IPS-20b (cell line): ENCODE results near the gene GFOD2.
"Not testable (repeated sequence)": the region's sequence is repeated elsewhere in the genome, so short reads cannot be mapped to it uniquely, and the experiment has no call there.

ENCODE experiments used
- H3K27ac ChIP-seq: one replicate; pipeline ENCODE4 v1.5.1; 2013; ENCODE audit warnings: low read length
- H3K27me3 ChIP-seq: 2 replicates; pipeline ENCODE4 v1.6.1; 2013; ENCODE audit warnings: mild to moderate bottlenecking, low read length, inconsistent platforms; ENCODE audit not compliant: insufficient read depth
- H3K36me3 ChIP-seq: 2 replicates; pipeline ENCODE4 v1.6.1; 2013; ENCODE audit warnings: low read depth, mild to moderate bottlenecking, inconsistent platforms, low read length, moderate library complexity; ENCODE audit not compliant: insufficient read depth
- H3K4me1 ChIP-seq: 2 replicates; pipeline ENCODE4 v1.6.1; 2013; ENCODE audit warnings: mild to moderate bottlenecking, control low read depth, inconsistent platforms, low read length, moderate library complexity; ENCODE audit not compliant: insufficient read depth
- H3K4me3 ChIP-seq: 2 replicates; pipeline ENCODE4 v1.5.1; 2013; ENCODE audit warnings: mild to moderate bottlenecking, low read length, inconsistent platforms
- H3K9ac ChIP-seq: 2 replicates; pipeline ENCODE4 v1.6.1; 2013; ENCODE audit warnings: low read depth, mild to moderate bottlenecking, inconsistent platforms, low read length, moderate library complexity
- H3K9me3 ChIP-seq: 2 replicates; pipeline ENCODE4 v1.6.1; 2013; ENCODE audit warnings: mild to moderate bottlenecking, low read depth, low read length, inconsistent platforms; ENCODE audit not compliant: insufficient read depth

Gene GFOD2

DNA sequence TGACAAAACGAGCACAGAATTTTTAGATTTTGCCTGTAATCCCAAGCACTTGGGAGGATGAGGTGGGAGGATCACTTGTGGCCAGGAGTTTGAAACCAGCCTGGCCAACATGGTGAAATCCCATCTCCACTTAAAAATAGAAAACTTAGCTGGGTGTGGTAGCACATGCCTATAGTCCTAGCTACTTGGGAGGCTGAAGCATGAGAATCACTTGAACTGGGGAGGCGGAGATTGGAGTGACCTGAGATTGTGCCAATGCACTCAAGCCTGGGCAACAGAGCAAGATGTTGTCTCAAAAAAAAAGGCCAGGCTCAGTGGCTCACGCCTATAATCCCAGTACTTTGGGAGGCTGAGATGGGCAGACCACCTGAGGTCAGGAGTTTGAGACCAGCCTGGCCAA is 32.2 kb upstream of the GFOD2 start:
- not testable (repeated sequence) for H3K27ac ChIP-seq, H3K36me3 ChIP-seq, H3K4me1 ChIP-seq, H3K27me3 ChIP-seq, H3K9me3 ChIP-seq, H3K9ac ChIP-seq, H3K4me3 ChIP-seq

GRCh38 chr16:67750466-67750865 is 31.4 kb upstream of the GFOD2 start:
- no peaks in the 10 kb centered on the region for H3K36me3 ChIP-seq
- H3K27ac ChIP-seq: no peak overlapping the region
- no peaks in the 10 kb centered on the region for H3K9me3 ChIP-seq
- no peak overlapping the region for H3K9ac ChIP-seq
- no peaks in the 10 kb centered on the region for H3K4me1 ChIP-seq
- no peaks in the 10 kb centered on the region for H3K27me3 ChIP-seq
- H3K4me3 ChIP-seq: no peak overlapping the region

DNA sequence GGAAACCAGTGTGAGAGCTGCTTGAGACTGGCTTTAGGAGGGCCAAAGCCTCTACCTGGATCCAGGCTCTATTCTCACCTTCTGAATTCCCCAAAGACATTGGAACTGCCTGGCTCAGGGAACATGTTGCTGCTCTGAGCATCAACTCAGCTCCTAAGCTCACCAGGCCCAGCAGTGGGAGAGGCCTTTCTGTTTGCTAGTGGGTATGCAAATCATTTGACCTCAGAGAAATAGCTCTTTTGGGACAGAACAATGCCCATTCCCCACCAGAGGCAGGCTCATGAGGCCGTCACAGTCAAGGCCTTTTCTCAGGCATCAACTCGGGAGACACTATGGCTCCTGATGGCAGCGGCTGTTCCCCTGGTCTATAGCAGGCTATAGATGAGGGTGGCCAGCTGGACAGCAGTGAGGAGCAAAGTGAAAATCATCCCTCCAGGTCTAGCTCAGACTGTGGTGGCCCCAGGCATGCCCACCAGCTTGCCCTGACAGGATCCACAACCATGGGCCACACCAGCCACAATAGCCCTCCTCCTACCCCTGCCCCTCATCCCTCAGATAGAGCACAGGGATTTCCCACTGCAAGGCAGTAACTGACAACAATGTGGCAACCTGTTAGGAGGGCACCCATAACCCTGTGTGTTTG is 30.4 kb upstream of the GFOD2 start:
- no peaks in the 10 kb centered on the region for H3K9me3 ChIP-seq
- H3K4me3 ChIP-seq: no peak overlapping the region
- H3K9ac ChIP-seq: no peak overlapping the region; the same call in 1 of the 2 replicates
- no peaks in the 10 kb centered on the region for H3K27me3 ChIP-seq
- H3K36me3 ChIP-seq: no peaks in the 10 kb centered on the region
- no peaks in the 10 kb centered on the region for H3K4me1 ChIP-seq
- H3K27ac ChIP-seq: no peak overlapping the region

GRCh38 chr16:67748834-67749233 is 29.7 kb upstream of the GFOD2 start:
- Histone ChIP-seq H3K4me3 (no peak overlapping the region), H3K9me3 (no peaks in the 10 kb centered on the region), H3K36me3 (peaks cover 7% of the 10 kb centered on the region; the same call in 1 of the 2 replicates), H3K9ac (no peak overlapping the region), H3K27me3 (no peaks in the 10 kb centered on the region), H3K27ac (no peak overlapping the region), H3K4me1 (no peaks in the 10 kb centered on the region)

- no peaks in the 10 kb centered on the region for H3K27me3 ChIP-seq
- no peak overlapping the region for H3K4me3 ChIP-seq
- no peak overlapping the region for H3K9ac ChIP-seq
- H3K36me3 ChIP-seq: peaks cover 15% of the 10 kb centered on the region; the same call in 1 of the 2 replicates
- H3K4me1 ChIP-seq: no peaks in the 10 kb centered on the region
- no peak overlapping the region for H3K27ac ChIP-seq
- no peaks in the 10 kb centered on the region for H3K9me3 ChIP-seq
These were observed 27.7 kb upstream of the GFOD2 start for GRCh38 chr16:67746846-67747245.

DNA sequence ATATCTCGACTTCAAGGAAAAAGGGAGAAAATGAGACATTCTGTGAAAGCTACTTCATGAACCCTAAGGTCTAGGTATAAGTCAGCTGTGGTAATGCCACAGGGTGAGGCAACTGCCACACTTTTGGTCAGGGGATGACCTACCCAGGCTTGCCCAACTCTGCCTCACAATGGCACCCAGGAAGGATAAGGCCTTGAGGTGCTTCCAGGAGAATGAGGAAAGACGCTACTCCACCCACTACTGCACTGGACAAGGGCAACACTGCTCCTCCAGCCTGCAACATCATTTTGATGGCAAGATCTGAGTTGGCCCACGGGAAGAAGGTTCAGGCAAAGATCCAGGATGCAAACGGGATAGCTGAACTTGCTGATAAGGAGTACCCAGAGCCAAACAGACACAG is 22.0 kb upstream of the GFOD2 start:
- Histone ChIP-seq H3K4me3 (no peak overlapping the region), H3K27ac (no peak overlapping the region), H3K9ac (no peak overlapping the region), H3K27me3 (no peaks in the 10 kb centered on the region), H3K4me1 (no peaks in the 10 kb centered on the region), H3K36me3 (peaks cover 31% of the 10 kb centered on the region; the same call in 1 of the 2 replicates), H3K9me3 (no peaks in the 10 kb centered on the region)

DNA sequence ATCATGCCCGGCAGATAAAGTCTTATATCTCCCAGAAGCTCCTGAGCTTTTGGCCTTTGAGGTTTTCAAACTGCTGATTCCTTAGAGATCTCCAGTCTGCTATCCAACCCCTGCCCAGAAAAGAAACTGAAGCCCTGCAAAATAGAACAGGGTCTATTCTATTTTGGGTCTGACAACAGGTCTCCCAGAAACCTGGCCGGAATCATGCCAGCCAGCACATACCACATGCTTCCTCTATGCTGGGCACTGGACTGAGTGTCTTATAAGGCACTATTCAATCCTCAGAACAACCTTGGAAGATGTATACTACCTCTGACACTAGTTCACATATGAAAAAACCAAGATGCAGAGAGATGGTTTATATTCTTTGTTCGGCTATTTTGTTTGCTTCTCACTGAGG is 21.3 kb upstream of the GFOD2 start:
- H3K9ac ChIP-seq: no peak overlapping the region

GRCh38 chr16:67736858-67737257 is 17.7 kb upstream of the GFOD2 start:
- no peak overlapping the region for H3K9ac ChIP-seq
- H3K4me1 ChIP-seq: no peaks in the 10 kb centered on the region
- H3K9me3 ChIP-seq: no peaks in the 10 kb centered on the region
- H3K4me3 ChIP-seq: no peak overlapping the region
- peaks cover 26% of the 10 kb centered on the region; the same call in 1 of the 2 replicates for H3K36me3 ChIP-seq
- no peaks in the 10 kb centered on the region for H3K27me3 ChIP-seq
- no peak overlapping the region for H3K27ac ChIP-seq

More for the DNA sequence above, 21.3 kb upstream of the GFOD2 start:
- peaks cover 31% of the 10 kb centered on the region; the same call in 1 of the 2 replicates for H3K36me3 ChIP-seq
- H3K4me3 ChIP-seq: no peak overlapping the region
- H3K27ac ChIP-seq: no peak overlapping the region
- H3K27me3 ChIP-seq: no peaks in the 10 kb centered on the region
- no peaks in the 10 kb centered on the region for H3K9me3 ChIP-seq
- H3K4me1 ChIP-seq: no peaks in the 10 kb centered on the region

- Histone ChIP-seq H3K27me3 (no peaks in the 10 kb centered on the region), H3K36me3 (peaks cover 35% of the 10 kb centered on the region), H3K4me1 (no peaks in the 10 kb centered on the region), H3K9ac (no peak overlapping the region), H3K27ac (no peak overlapping the region), H3K4me3 (no peak overlapping the region), H3K9me3 (no peaks in the 10 kb centered on the region)
These were observed 15.7 kb upstream of the GFOD2 start for GRCh38 chr16:67734731-67735201.

DNA sequence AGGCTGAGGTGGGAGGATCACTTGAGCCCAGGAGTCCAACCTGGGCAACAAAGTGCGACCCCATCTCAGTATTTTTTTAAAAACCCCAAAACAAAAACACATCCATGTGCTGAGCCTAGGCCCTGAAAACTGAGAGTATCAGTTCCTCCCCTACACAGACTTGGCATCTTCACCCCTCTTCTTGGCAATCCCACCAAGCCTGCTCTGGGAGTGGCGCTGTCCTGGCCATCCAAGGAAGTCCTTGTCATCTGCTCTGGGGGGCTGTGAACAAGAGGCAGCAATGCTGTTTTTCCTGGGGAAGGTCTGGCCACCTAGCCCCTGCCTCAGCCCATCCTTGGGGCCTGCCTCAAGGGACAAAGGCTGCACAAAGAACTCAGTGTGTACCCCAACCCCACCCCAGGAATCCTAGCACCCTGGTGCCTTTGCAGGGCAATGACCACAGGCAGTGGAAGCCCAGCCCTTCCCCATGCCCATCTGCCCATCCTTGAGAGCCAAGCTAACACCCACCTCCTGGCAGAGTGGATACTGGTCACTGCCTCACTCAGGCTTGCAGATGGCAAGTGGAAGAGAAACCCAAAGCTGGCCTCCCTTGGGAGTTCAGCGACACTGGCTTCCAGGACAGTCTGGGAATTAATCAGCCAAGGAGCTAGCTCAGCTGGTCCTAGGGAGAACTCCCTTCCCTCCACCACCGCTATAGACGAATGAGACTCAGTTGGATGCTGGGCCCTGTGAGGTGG is 14.8 kb upstream of the GFOD2 start:
- Histone ChIP-seq H3K27me3 (no peaks in the 10 kb centered on the region), H3K9me3 (no peaks in the 10 kb centered on the region), H3K27ac (no peak overlapping the region), H3K4me1 (no peaks in the 10 kb centered on the region), H3K9ac (no peak overlapping the region), H3K4me3 (no peak overlapping the region), H3K36me3 (peaks cover 34% of the 10 kb centered on the region)

DNA sequence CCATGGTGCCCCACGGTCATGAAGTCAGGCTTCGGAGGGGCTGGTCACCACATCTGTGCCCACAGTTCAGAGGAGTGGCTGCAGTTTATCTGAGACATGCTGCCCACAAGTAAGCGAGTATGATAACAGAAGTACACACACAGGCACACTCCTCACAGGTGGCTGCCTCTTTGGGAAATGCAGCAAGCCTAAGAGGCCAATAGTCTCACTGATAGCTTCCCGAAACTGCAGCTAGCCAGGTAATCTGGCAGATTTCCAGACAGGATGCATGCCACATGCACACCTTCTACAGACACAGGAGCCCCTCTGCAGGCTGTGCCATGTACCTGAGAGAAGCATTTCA is 12.6 kb upstream of the GFOD2 start:
- Histone ChIP-seq H3K4me3 (no peak overlapping the region), H3K4me1 (no peaks in the 10 kb centered on the region), H3K27me3 (no peaks in the 10 kb centered on the region), H3K36me3 (peaks cover 47% of the 10 kb centered on the region), H3K9me3 (no peaks in the 10 kb centered on the region), H3K27ac (no peak overlapping the region), H3K9ac (no peak overlapping the region)

GRCh38 chr16:67731071-67731752 is 12.1 kb upstream of the GFOD2 start:
- no peaks in the 10 kb centered on the region for H3K4me1 ChIP-seq
- H3K4me3 ChIP-seq: no peak overlapping the region
- peaks cover 51% of the 10 kb centered on the region for H3K36me3 ChIP-seq
- no peak overlapping the region for H3K9ac ChIP-seq
- no peaks in the 10 kb centered on the region for H3K27me3 ChIP-seq
- H3K9me3 ChIP-seq: no peaks in the 10 kb centered on the region
- no peak overlapping the region for H3K27ac ChIP-seq
